Ovary (tissue), 3 donors: Measurements from ENCODE around the gene ASPHD2.

Experiments
- CTCF ChIP-seq, 3 donors: fragments of 450-650 bp in 2 of 3; fragments of 200-600 bp in 1 of 3; IDR thresholded peaks; one replicate each; pipeline versions ENCODE4 v1.5.1 to v1.8.0; 2016 to 2022; ENCODE audit warnings: antibody characterized with exemption in 3 of 3, mild to moderate bottlenecking in 1 of 3
- EP300 ChIP-seq: sonication (generic); formaldehyde crosslinking; IDR thresholded peaks from one replicate; pipeline ENCODE4 v1.6.1; 2017; ENCODE audit warnings: antibody characterized with exemption
- donor health status: DM: no; HTN: no; CAD: no.

- TF ChIP-seq CTCF (IDR thresholded peaks at IDR 0.05): no peak
- TF ChIP-seq EP300: no peak
These were observed 58.9 kb downstream of the ASPHD2 start for GRCh38 chr22:26487996-26488395.
